ENCODE data around the gene CST9L.
"Not testable (repeated sequence)": the region's sequence is repeated elsewhere in the genome, so short reads cannot be mapped to it uniquely, and the experiment has no call there.

The CST9L gene

DNA sequence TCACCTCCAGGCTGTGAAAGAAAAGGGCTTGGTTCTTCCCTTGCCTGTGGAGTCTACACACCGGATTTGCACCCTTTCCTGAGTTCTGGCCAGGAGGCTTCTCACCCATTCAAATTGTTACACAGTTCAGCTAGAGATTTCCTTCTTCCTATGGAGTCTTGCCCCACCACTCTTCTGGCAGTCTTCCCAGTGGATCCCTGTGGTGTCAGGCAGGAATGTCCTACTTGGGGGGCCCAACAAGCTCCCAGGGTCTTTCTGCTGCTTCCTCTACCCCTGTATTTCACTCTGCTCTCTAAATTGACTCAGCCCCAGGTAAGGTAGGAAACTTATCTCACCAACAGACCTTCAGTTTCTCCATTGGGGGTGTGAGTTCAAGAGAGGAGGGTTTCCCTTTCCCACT, 14.0 kb upstream of the CST9L start:
- in situ Hi-C loops (cut with HindIII; ENCODE audit: low sequenced_read_pairs): no loop called here
- DNase-seq (ENCODE audit: low read depth, low spot score): no peak
- H3K4me3 ChIP-seq (ENCODE audit: low read depth, low read length): no peak overlapping the region
- TF ChIP-seq, protein P1, sequence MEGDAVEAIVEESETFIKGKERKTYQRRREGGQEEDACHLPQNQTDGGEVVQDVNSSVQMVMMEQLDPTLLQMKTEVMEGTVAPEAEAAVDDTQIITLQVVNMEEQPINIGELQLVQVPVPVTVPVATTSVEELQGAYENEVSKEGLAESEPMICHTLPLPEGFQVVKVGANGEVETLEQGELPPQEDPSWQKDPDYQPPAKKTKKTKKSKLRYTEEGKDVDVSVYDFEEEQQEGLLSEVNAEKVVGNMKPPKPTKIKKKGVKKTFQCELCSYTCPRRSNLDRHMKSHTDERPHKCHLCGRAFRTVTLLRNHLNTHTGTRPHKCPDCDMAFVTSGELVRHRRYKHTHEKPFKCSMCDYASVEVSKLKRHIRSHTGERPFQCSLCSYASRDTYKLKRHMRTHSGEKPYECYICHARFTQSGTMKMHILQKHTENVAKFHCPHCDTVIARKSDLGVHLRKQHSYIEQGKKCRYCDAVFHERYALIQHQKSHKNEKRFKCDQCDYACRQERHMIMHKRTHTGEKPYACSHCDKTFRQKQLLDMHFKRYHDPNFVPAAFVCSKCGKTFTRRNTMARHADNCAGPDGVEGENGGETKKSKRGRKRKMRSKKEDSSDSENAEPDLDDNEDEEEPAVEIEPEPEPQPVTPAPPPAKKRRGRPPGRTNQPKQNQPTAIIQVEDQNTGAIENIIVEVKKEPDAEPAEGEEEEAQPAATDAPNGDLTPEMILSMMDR (IDR thresholded peaks at IDR 0.05; ENCODE audit: low read depth, low read length): no peak

DNA sequence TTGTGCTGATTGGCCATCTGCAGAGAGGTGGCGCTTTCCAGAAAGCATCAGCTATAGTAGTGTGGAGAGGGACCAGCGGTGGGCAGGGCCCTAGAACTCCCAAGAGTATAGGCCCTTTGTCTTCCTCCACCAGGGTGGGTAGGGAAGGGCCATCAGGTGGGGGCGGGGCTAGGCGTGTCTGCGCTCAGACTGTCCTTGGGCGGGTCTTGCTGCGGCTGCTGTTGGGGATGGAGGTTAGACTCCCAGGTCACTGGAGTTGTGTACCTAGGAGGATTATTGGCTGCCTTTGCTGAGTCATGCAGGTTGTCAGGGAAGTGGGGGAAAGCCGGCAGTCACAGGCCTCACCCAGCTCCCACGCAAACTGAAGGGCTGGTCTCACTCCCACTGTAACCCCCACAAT, 13.5 kb upstream of the CST9L start:
- H3K4me3 ChIP-seq (ENCODE audit: low read depth, low read length); DNase-seq (ENCODE audit: low read depth, low spot score); in situ Hi-C loops (cut with HindIII; ENCODE audit: low sequenced_read_pairs): not testable (repeated sequence)

DNA sequence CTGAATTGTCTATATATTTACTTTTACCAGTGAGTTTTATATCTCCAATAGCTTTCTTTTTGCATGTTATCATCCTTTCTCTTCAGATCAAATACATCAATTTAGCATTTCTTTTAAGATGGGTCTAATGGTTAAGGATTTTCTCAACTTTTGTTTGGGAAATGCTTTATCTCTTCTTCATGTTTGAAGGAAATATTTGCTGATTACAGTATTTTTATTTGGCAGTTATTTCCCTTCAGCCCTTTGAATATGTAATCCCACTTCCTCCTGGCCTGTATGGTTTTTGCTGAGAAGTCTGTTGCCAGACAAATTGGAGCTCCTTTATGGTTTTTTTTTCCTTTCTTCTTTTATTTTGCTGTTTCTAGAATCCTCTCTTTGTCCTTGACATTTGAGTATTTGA, 6.7 kb upstream of the CST9L start:
- DNase-seq (ENCODE audit: low read depth, low spot score): no peak
- in situ Hi-C loops (cut with HindIII; ENCODE audit: low sequenced_read_pairs): no loop called here
- no peak overlapping the region for H3K4me3 ChIP-seq (ENCODE audit: low read depth, low read length)
- TF ChIP-seq, protein P1 (IDR thresholded peaks at IDR 0.05; ENCODE audit: low read depth, low read length): no peak

DNA sequence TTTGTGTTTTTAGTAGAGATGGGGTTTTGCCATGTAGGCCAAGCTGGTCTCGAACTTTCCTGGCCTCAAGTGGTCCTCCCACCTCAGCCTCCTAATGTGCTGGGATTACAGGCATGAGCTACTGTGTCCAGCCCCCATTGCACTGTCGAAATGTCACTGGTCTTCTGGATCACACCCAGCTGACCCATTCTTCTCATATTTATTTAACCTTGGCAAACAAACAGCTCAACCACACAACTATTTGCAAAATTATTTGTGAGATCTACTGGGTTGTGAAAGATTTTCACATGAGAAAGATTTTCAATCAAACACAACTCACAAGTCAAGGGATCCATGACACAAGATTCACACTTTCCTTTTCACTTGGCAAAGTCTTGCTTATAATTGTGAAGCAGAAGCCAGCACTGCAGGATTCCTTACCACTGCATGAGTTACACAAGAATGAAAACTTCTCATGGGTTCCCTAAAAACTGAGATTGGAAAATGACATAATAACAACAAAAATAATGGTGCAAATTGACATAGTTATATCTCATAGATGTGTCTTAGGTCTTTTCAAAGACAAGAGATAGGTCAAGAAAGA, 2.0 kb upstream of the CST9L start:
- in situ Hi-C loops (cut with HindIII; ENCODE audit: low sequenced_read_pairs): no loop called here
- no peak for DNase-seq (ENCODE audit: low read depth, low spot score)
- TF ChIP-seq, protein P1 (IDR thresholded peaks at IDR 0.05; ENCODE audit: low read depth, low read length): no peak
- no peak overlapping the region for H3K4me3 ChIP-seq (ENCODE audit: low read depth, low read length)

DNA sequence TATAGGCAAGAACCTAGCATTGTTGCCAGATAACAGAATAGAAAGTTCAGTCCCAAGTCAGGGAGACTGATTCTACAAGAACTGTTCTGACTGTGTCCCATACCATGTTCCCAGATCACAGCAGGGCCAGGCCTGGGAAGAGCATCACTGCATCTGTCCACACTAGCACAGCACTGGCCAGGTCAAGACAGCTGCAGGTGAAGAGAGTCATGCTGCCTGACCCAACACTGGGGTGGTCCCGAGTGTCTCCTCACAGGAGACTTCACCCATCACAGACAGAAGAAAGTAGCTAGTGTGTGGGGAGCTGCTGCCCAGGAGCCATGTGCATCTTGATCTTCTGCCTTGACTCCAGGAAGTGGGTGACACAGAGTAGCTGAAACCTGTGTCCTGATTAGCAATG, 1.3 kb upstream of the CST9L start:
- H3K4me3 ChIP-seq (ENCODE audit: low read depth, low read length): no peak overlapping the region
- in situ Hi-C loops (cut with HindIII; ENCODE audit: low sequenced_read_pairs): no loop called here
- TF ChIP-seq, protein P1 (IDR thresholded peaks at IDR 0.05; ENCODE audit: low read depth, low read length): no peak
- no peak for DNase-seq (ENCODE audit: low read depth, low spot score)

DNA sequence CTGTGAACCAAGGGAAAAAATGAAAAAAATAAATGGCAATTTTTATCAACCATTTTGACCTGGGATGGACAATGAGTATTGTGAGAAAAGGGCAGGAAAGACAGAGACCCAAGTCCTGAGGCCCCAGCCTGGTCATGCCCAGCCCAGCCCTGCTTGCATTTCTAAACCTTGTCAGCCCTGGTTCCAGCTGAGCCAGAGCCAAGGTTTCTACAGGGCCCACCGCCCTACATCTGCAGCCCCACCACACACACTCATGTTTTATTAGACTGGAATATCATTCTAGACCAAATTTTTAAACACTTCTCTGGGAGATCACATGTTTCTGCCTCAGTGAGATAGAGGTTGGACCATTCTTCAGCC, 667 bp upstream of the CST9L start:
- TF ChIP-seq, protein P1 (IDR thresholded peaks at IDR 0.05; ENCODE audit: low read depth, low read length): no peak
- DNase-seq (ENCODE audit: low read depth, low spot score): no peak
- H3K4me3 ChIP-seq (ENCODE audit: low read depth, low read length): no peak overlapping the region
- in situ Hi-C loops (cut with HindIII; ENCODE audit: low sequenced_read_pairs): no loop called here

DNA sequence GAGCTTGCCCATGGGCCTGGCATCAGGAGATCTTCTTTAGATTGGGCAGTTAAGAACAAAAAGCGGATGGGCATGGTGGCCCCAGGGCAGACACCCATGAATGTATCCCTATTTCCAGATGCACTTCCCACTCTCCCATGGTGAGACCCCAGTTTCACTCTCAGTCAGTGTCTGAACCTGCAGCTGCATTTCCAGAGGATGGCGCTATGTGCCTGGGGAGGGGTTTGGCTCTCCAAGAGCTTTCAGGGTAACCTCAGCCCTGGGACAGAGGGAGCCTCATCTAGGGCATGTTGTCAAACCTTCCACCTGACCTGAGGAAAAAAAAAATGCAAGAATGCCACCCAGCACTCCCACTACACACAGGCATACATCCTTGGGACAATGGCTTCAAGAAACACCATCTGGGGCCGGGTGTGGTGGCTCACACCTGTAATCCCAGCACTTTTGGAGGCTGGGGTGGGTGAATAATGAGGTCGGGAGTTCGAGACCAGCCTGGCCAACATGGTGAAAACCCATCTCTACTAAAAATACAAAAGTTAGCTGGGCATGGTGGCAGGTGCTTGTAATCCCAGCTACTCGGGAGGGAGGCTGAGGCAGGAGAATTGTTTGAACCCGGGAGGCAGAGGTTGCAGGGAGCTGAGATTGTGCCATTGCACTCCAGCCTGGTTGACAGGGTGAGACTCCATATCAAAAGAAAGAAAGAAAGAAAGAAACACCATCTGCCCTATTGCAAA, 1.9 kb downstream of the CST9L start:
- in situ Hi-C loops (cut with HindIII; ENCODE audit: low sequenced_read_pairs): no loop called here
- no peak for DNase-seq (ENCODE audit: low read depth, low spot score)
- TF ChIP-seq, protein P1 (IDR thresholded peaks at IDR 0.05; ENCODE audit: low read depth, low read length): no peak
- H3K4me3 ChIP-seq (ENCODE audit: low read depth, low read length): no peak overlapping the region
